H9 (cell line): Measurements from ENCODE around the gene SEMA3A. TPM values are rescaled to one million over a fixed set of nuclear protein-coding genes. Genes with fewer than 3 reads are reported as not detected.
A peak's percentile ranks its signal among the peaks of the same experiment; 100 is the strongest.

Experiments
- DNase-seq: peaks from one replicate; pipeline ENCODE4 v3.0.0-alpha.2; 2017
- H2AFZ ChIP-seq: one replicate; pipeline ENCODE4 v1.6.1; 2013; ENCODE audit warnings: mild to moderate bottlenecking, low read length, control low read depth, moderate library complexity
- H2AK5ac ChIP-seq: 2 replicates; pipeline ENCODE4 v1.6.1; 2013; ENCODE audit warnings: low read length, control low read depth, mixed read lengths; ENCODE audit not compliant: insufficient read length
- H2BK120ac ChIP-seq: one replicate; pipeline ENCODE4 v1.6.1; 2013; ENCODE audit warnings: low read depth, mild to moderate bottlenecking, low read length, control low read depth, inconsistent platforms; ENCODE audit not compliant: poor library complexity, severe bottlenecking
- H2BK12ac ChIP-seq: 2 replicates; pipeline ENCODE4 v1.6.1; 2013; ENCODE audit warnings: low read length, control low read depth, mixed read lengths, low read depth; ENCODE audit not compliant: insufficient read length
- H2BK15ac ChIP-seq: 2 replicates; pipeline ENCODE4 v1.6.1; 2013; ENCODE audit warnings: low read depth, low read length, control low read depth
- H2BK20ac ChIP-seq: one replicate; pipeline ENCODE4 v1.6.1; 2013; ENCODE audit warnings: low read depth, mild to moderate bottlenecking, low read length, control low read depth, inconsistent platforms; ENCODE audit not compliant: poor library complexity, severe bottlenecking
- H2BK5ac ChIP-seq: 2 replicates; pipeline ENCODE4 v1.6.1; 2013; ENCODE audit warnings: low read length, control low read depth, mixed read lengths; ENCODE audit not compliant: insufficient read length
- H3K14ac ChIP-seq: 2 replicates; pipeline ENCODE4 v1.6.1; 2013; ENCODE audit warnings: low read length, control low read depth; ENCODE audit not compliant: insufficient read depth
- H3K18ac ChIP-seq: 2 replicates; pipeline ENCODE4 v1.6.1; 2013; ENCODE audit warnings: low read depth, mild to moderate bottlenecking, mixed read lengths, low read length, control low read depth; ENCODE audit not compliant: insufficient read length
- H3K23ac ChIP-seq: 2 replicates; pipeline ENCODE4 v1.6.1; 2013; ENCODE audit warnings: low read length, control low read depth, mixed read lengths, low read depth; ENCODE audit not compliant: insufficient read length
- H3K23me2 ChIP-seq: 2 replicates; pipeline ENCODE4 v1.6.1; 2013; ENCODE audit warnings: low read depth, mild to moderate bottlenecking, mixed read lengths, low read length, control low read depth; ENCODE audit not compliant: insufficient read length, poor library complexity, severe bottlenecking
- H3K27ac ChIP-seq: 2 replicates; pipeline ENCODE4 v1.5.1; 2013; ENCODE audit warnings: low read length, control low read depth, mixed read lengths, low read depth; ENCODE audit not compliant: insufficient read length
- H3K27me3 ChIP-seq: 2 replicates; pipeline ENCODE4 v1.6.1; 2013; ENCODE audit warnings: low read length, control low read depth, inconsistent platforms; ENCODE audit not compliant: insufficient read depth
- H3K4ac ChIP-seq: 2 replicates; pipeline ENCODE4 v1.6.1; 2013; ENCODE audit warnings: low read depth, mild to moderate bottlenecking, control low read depth, inconsistent platforms, low read length, moderate library complexity
- H3K4me1 ChIP-seq: 2 replicates; pipeline ENCODE4 v1.6.1; 2013; ENCODE audit warnings: low read length, control low read depth, inconsistent platforms; ENCODE audit not compliant: insufficient read depth
- H3K4me2 ChIP-seq: 2 replicates; pipeline ENCODE4 v1.6.1; 2013; ENCODE audit warnings: low read length, control low read depth, mixed read lengths; ENCODE audit not compliant: insufficient read length, insufficient read depth
- H3K56ac ChIP-seq: 2 replicates; pipeline ENCODE4 v1.6.1; 2013; ENCODE audit warnings: low read depth, mild to moderate bottlenecking, mixed read lengths, low read length, control low read depth; ENCODE audit not compliant: insufficient read length
- H3K79me1 ChIP-seq: 2 replicates; pipeline ENCODE4 v1.6.1; 2013; ENCODE audit warnings: low read depth, mild to moderate bottlenecking, moderate library complexity, low read length, control low read depth, inconsistent platforms; ENCODE audit not compliant: insufficient read depth, poor library complexity, severe bottlenecking
- H3K79me2 ChIP-seq: 2 replicates; pipeline ENCODE4 v1.6.1; 2013; ENCODE audit warnings: low read length, control low read depth, inconsistent platforms; ENCODE audit not compliant: insufficient read depth
- H3K9ac ChIP-seq: 2 replicates; pipeline ENCODE4 v1.6.1; 2013; ENCODE audit warnings: low read length, control low read depth, mixed read lengths; ENCODE audit not compliant: insufficient read length; ENCODE audit errors: extremely low read depth
- H3K9me3 ChIP-seq: one replicate; pipeline ENCODE4 v1.6.1; 2013; ENCODE audit warnings: low read depth, low read length, inconsistent platforms; ENCODE audit not compliant: control insufficient read depth
- H3T11ph ChIP-seq: one replicate; pipeline ENCODE4 v1.6.1; 2013; ENCODE audit warnings: mild to moderate bottlenecking, low read length, control low read depth, inconsistent platforms
- H4K20me1 ChIP-seq: one replicate; pipeline ENCODE4 v1.6.1; 2013; ENCODE audit not compliant: control insufficient read depth, insufficient read length, insufficient read depth
- H4K5ac ChIP-seq: 2 replicates; pipeline ENCODE4 v1.6.1; 2013; ENCODE audit warnings: low read depth, mild to moderate bottlenecking, mixed read lengths, low read length, control low read depth; ENCODE audit not compliant: insufficient read length
- H4K8ac ChIP-seq: replicated peaks from 2 replicates; pipeline ENCODE4 v1.6.1; 2013; ENCODE audit warnings: low read length, control low read depth, mixed read lengths, low read depth; ENCODE audit not compliant: insufficient read length
- H4K91ac ChIP-seq: 2 replicates; pipeline ENCODE4 v1.6.1; 2013; ENCODE audit warnings: low read depth, mild to moderate bottlenecking, moderate library complexity, mixed read lengths, low read length, control low read depth; ENCODE audit not compliant: insufficient read length
- H3K27ac Mint-ChIP-seq, 3 experiments: 2 replicates in 2 of 3; 3 replicates in 1 of 3; pipeline ENCODE4 v1.8.0; 2020 to 2021; ENCODE audit warnings: mixed read lengths in 3 of 3, mild to moderate bottlenecking in 1 of 3, moderate library complexity in 1 of 3
- H3K27me3 Mint-ChIP-seq: 2 replicates; pipeline ENCODE4 v1.8.0; 2021; ENCODE audit warnings: low read depth, mild to moderate bottlenecking, moderate library complexity, mixed read lengths
- H3K36me3 Mint-ChIP-seq, 3 experiments: 2 replicates in 2 of 3; 3 replicates in 1 of 3; pipeline ENCODE4 v1.8.0; 2020 to 2021; ENCODE audit warnings: low read depth in 3 of 3, mixed read lengths in 3 of 3; ENCODE audit not compliant: insufficient read depth in 1 of 3
- H3K4me1 Mint-ChIP-seq, 2 experiments: 2 replicates each; pipeline ENCODE4 v1.8.0; 2020; ENCODE audit warnings: mixed read lengths in 2 of 2
- H3K4me3 Mint-ChIP-seq, 2 experiments: 2 replicates in 1 of 2; 3 replicates in 1 of 2; pipeline ENCODE4 v1.8.0; 2020 to 2021; ENCODE audit warnings: mild to moderate bottlenecking in 2 of 2, mixed read lengths in 2 of 2, moderate library complexity in 1 of 2
- H3K9me3 Mint-ChIP-seq, 2 experiments: 2 replicates in 1 of 2; 3 replicates in 1 of 2; pipeline ENCODE4 v1.8.0; 2020; ENCODE audit warnings: mild to moderate bottlenecking in 2 of 2, mixed read lengths in 2 of 2, moderate library complexity in 1 of 2
- CTCF ChIP-seq: fragments of 200-600 bp; sonication (generic); conservative IDR thresholded peaks from 3 replicates; pipeline ENCODE4 v1.8.0; 2021; ENCODE audit warnings: antibody characterized with exemption, mild to moderate bottlenecking
- total RNA-seq: library from RNA; stranded (reverse); gene quantifications from 2 replicates; pipeline ENCODE4 v1.2.1, GENCODE V29; 2021

The SEMA3A gene
- total RNA-seq, 1 experiment from 2014 or later = 60.0 TPM

GRCh38 chr7:84111842-84112241 lies 82.7 kb downstream of the SEMA3A start:
- Histone ChIP-seq H2AFZ (no peak overlapping the region), H4K91ac (no peak overlapping the region), H3K79me1 (no peaks in the 10 kb centered on the region), H2AK5ac (no peak overlapping the region), H3K23ac (no peak overlapping the region), H3K79me2 (no peaks in the 10 kb centered on the region), H3K27me3 (no peaks in the 10 kb centered on the region), H3K4me2 (no peak overlapping the region), H3K23me2 (no peaks in the 10 kb centered on the region), H3K9me3 (no peaks in the 10 kb centered on the region), H2BK12ac (no peak overlapping the region), H3K14ac (no peak overlapping the region), H2BK20ac (no peak overlapping the region), H3K27ac (no peak overlapping the region), H4K8ac (no peak overlapping the region), H3K9ac (no peak overlapping the region), H3K18ac (no peak overlapping the region), H2BK120ac (no peak overlapping the region), H4K5ac (no peak overlapping the region), H3K4ac (no peak overlapping the region), H4K20me1 (no peaks in the 10 kb centered on the region), H3T11ph (no peak overlapping the region), H3K56ac (no peak overlapping the region), H3K4me1 (peaks cover 10% of the 10 kb centered on the region; the same call in 1 of the 2 replicates), H2BK15ac (no peak overlapping the region), H2BK5ac (no peak overlapping the region)
- Mint-ChIP-seq H3K27ac (peak overlapping the region; percentile 62 to 96 (median 75); a peak in 6 of 7 replicates), H3K9me3 (no peaks in the 10 kb centered on the region), H3K27me3 (no peaks in the 10 kb centered on the region), H3K4me3 (no peak overlapping the region; a peak in 1 of 5 replicates), H3K36me3 (peaks cover 4 to 11% (median 7%) of the 10 kb centered on the region in 3 experiments; a peak in 4 of 7 replicates), H3K4me1 (peaks cover 75 to 79% of the 10 kb centered on the region in 2 experiments)
- TF ChIP-seq CTCF = no peak
- no peak for DNase-seq
